Skeletal muscle tissue (tissue), 4 donors: ENCODE measurements around the gene NRXN3. TPM values are rescaled to one million over a fixed set of nuclear protein-coding genes. Genes with fewer than 3 reads are reported as not detected.
A peak's percentile ranks its signal among the peaks of the same experiment; 100 is the strongest.

ENCODE experiments used
- H3K27ac ChIP-seq: one replicate; pipeline ENCODE4 v1.7.0; 2013; ENCODE audit warnings: mild to moderate bottlenecking, low read depth, low read length, inconsistent platforms
- H3K27me3 ChIP-seq, 3 donors: one replicate each; pipeline ENCODE4 v1.7.0; 2013; ENCODE audit warnings: low read length in 3 of 3; ENCODE audit not compliant: control insufficient read depth in 3 of 3, insufficient read depth in 3 of 3
- H3K36me3 ChIP-seq, 3 donors: one replicate each; pipeline ENCODE4 v1.7.0; 2013; ENCODE audit warnings: low read length in 3 of 3; ENCODE audit not compliant: control insufficient read depth in 3 of 3, insufficient read depth in 3 of 3
- H3K4me1 ChIP-seq, 3 donors: one replicate each; pipeline ENCODE4 v1.7.0; 2013; ENCODE audit warnings: low read length in 3 of 3, mild to moderate bottlenecking in 3 of 3; ENCODE audit not compliant: control insufficient read depth in 3 of 3, insufficient read depth in 3 of 3
- H3K4me3 ChIP-seq, 3 donors: one replicate each; pipeline ENCODE4 v1.7.0; 2013; ENCODE audit warnings: low read length in 3 of 3
- H3K9ac ChIP-seq, 3 donors: one replicate each; pipeline ENCODE4 v1.7.0; 2013; ENCODE audit warnings: low read length in 3 of 3, mild to moderate bottlenecking in 3 of 3, moderate library complexity in 2 of 3, low read depth in 1 of 3
- H3K9me3 ChIP-seq, 3 donors: one replicate each; pipeline ENCODE4 v1.7.0; 2013; ENCODE audit warnings: low read length in 3 of 3; ENCODE audit not compliant: control insufficient read depth in 3 of 3
- total RNA-seq: library from RNA; depleted of rRNA; stranded (reverse); fragments of >200 nt; gene quantifications from one replicate; pipeline ENCODE4 v1.2.3, GENCODE V29; 2014
- donor health status: Osteomylitis.

Gene NRXN3
- total RNA-seq, 1 donor from 2014 or later: 0.52 TPM

DNA sequence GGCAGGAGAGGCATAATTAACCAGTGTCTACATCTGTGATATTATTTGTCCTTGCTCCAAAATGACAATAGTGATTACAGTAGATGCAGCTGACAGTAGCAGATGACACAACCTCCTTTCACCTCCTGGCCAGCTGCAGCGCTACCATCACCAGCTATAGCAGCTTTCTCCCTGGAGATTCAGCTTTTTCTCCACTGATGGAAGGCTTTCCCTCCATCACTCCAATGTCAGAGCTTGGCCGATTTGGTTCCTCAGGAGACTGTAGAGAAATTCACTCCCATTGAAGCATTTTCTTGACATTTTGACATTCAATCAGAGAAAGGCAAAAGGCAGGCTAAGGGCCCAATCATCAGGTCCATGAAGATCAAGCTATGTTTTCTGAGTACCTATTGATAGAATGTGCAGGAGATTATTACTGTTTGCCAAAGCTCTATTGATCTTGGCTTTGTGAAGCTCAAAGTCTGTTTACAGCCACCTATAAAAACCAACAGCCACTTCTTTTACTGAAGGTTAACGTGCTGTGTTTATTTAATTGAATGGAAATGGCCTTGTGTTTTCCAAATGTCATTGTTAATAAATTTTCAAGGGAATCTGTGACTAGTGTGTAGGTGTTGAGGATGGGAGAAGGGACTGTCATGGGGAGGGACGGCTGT is 1256.1 kb downstream of the NRXN3 start:
- Histone ChIP-seq H3K27ac (no peak overlapping the region), H3K4me1 (no peaks in the 10 kb centered on the region), H3K9me3 (no peaks in the 10 kb centered on the region), H3K36me3 (no peaks in the 10 kb centered on the region), H3K9ac (no peak overlapping the region), H3K27me3 (no peaks in the 10 kb centered on the region), H3K4me3 (no peak overlapping the region)

DNA sequence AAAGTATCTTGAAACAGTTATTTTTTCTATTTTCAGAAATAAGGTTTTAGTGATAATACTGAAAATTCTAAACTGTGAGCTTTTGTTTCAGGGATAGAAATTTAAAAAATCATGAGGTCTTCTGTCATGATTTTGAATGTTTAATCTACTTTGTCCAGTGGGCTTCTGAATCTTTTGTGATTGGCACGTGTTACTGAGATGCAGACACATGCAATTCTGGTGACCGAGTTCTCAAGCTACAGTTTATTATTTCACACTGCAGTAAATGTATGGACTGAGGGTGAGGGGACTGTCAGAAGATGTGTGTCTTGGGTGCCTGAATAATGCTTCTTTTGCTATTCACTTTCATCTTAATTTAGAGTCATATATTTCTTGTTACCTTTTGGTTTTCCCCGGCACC is 1262.5 kb downstream of the NRXN3 start:
- Histone ChIP-seq H3K4me3 (no peak overlapping the region), H3K9ac (no peak overlapping the region), H3K9me3 (no peaks in the 10 kb centered on the region), H3K4me1 (peaks cover 0 to 7% (median 0%) of the 10 kb centered on the region in 3 donors), H3K27ac (no peak overlapping the region), H3K36me3 (no peaks in the 10 kb centered on the region), H3K27me3 (no peaks in the 10 kb centered on the region)

DNA sequence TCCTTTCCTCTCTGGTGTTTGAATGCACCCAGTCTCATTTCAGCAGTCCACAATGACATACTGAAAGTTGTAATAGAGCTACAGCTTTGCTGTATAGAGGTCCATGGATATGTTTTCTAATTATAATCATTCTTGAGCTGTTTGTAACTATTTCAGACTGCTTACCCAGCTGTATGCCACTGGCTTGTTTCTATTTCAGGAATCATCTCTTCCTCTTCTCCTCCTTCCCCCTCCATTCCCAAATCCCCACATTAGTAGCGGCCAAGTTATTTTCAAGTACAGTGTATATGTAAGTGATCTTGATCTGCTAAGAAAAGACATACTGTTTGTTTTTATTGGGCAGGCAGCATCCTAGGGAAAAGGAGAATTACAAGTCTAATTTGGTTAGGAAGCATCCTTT is 1266.2 kb downstream of the NRXN3 start:
- H3K27me3 ChIP-seq: no peaks in the 10 kb centered on the region
- H3K9ac ChIP-seq: peak overlapping the region in 1 of 3 donors; percentile 0
- H3K27ac ChIP-seq: no peak overlapping the region
- no peaks in the 10 kb centered on the region for H3K36me3 ChIP-seq
- H3K4me3 ChIP-seq: no peak overlapping the region
- H3K9me3 ChIP-seq: no peaks in the 10 kb centered on the region
- H3K4me1 ChIP-seq: peaks cover 0 to 10% (median 0%) of the 10 kb centered on the region in 3 donors

DNA sequence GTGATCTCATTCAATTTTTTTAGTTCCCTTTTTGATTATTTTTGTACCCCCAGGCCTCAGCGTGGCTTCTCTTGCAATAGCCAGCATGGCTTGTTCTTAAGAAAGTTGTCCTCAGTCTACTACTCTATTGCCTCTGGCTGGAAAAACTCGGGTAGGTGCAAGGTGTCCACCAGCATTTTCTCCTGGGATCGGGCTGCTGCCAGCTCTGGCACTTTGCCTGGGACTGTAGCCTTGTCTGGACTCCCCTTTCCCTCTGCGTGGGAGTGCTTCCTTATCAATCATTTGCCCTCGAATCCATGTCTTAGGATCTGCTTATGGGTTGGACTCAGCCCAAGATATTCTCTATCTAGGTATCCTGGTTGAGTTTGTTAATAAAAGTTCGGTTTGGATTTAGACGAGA is 1267.8 kb downstream of the NRXN3 start:
- Histone ChIP-seq H3K4me3 (no peak overlapping the region), H3K9ac (no peak overlapping the region), H3K36me3 (no peaks in the 10 kb centered on the region), H3K9me3 (no peaks in the 10 kb centered on the region), H3K4me1 (peaks cover 0 to 10% (median 7%) of the 10 kb centered on the region in 3 donors), H3K27ac (no peak overlapping the region), H3K27me3 (no peaks in the 10 kb centered on the region)

DNA sequence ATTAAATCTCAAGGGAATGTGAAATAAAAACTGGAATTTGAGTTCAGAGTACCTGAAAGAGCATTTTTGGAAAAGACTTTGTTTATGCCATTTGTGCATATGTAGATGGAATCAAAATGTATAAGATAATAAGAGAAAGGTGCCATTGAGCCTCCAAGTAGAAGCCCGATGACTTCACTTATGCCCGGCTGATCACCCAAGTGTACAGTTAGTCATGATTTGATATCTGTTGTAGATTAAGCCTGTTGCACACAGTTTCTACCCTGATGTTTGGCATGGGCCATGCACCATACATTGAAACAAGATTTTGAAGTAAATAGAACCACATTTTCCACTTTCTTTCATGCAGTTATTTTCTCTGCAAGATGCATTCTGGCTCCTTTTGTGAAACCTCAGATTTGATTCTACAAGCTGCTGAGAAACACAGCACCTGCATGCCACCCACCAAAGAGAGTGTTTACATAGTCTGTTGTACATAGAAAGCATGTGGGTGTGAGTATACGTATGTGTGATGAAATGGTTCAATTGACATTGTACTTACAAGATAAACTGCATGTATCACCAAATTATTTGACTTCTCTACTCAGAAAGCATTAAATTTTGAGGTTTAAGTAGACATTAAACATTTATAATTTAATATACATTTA is 1268.6 kb downstream of the NRXN3 start:
- Histone ChIP-seq H3K27me3 (no peaks in the 10 kb centered on the region), H3K27ac (no peak overlapping the region), H3K9ac (no peak overlapping the region), H3K4me3 (no peak overlapping the region), H3K36me3 (no peaks in the 10 kb centered on the region), H3K4me1 (peaks cover 0 to 10% (median 7%) of the 10 kb centered on the region in 3 donors), H3K9me3 (no peaks in the 10 kb centered on the region)

DNA sequence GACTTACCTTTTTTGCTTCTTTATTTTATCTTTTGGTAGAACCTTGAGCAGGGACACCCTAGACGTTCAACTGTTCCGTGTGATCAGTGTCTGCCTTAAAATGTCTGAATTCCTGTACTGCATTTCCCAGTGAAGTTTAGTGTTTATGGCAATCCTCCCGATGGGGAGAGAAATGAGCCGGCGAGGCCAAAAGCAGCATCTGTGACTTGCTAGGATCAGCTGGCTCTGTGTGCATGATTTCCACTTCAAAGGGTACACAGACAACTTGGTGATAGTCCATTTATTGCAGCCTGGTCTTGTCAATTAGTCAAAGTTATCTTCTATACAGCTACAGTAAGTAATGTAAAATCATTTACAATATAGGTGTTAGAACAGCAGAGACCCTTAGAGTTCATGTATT is 1272.6 kb downstream of the NRXN3 start:
- Histone ChIP-seq H3K4me3 (no peak overlapping the region), H3K9ac (no peak overlapping the region), H3K4me1 (peaks cover 0 to 7% (median 5%) of the 10 kb centered on the region in 3 donors), H3K27ac (no peak overlapping the region), H3K27me3 (no peaks in the 10 kb centered on the region), H3K9me3 (no peaks in the 10 kb centered on the region), H3K36me3 (no peaks in the 10 kb centered on the region)

DNA sequence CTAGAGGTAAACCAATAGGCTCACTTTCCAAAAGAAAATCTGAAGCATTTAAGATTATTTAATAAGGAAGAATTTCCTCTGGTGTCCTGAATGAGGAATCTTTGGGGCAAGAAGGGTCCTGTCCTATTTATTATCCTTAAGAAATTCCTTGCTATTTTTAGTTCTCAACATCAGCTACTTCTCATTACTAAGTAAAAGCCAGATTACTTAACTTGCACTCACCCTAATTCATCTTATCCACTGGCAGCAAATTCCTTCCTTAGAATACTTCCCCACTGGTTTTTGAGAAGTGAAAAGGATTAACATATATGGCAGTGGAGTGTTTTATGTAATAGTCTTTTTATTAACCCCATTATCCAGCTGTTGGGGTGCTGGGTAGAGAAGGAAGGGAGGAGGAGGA is 1273.4 kb downstream of the NRXN3 start:
- Histone ChIP-seq H3K36me3 (no peaks in the 10 kb centered on the region), H3K27me3 (no peaks in the 10 kb centered on the region), H3K9me3 (no peaks in the 10 kb centered on the region), H3K4me3 (no peak overlapping the region), H3K27ac (no peak overlapping the region), H3K9ac (no peak overlapping the region), H3K4me1 (peaks cover 0 to 7% (median 2%) of the 10 kb centered on the region in 3 donors)

DNA sequence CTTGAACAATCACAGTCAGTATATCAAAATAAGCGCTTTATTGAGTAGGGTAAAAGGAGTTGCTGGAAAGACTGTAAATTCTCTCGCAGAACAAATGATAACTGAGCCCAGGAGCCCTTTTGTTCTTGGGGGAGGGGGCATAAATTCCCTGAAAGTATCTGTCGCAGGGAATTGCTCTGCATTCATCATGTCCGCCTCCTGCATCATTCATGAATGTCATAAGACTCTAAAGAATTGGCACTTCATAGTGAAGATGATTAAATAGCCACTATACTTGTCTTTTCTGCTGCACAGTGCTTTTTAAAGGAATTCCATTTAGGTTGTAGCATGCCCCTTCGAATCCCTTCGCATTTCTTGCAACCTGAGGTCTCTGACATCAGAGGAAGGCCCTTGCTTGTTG is 1278.8 kb downstream of the NRXN3 start:
- no peak overlapping the region for H3K9ac ChIP-seq
- H3K27ac ChIP-seq: no peak overlapping the region
- no peaks in the 10 kb centered on the region for H3K36me3 ChIP-seq
- no peaks in the 10 kb centered on the region for H3K9me3 ChIP-seq
- H3K27me3 ChIP-seq: no peaks in the 10 kb centered on the region
- H3K4me3 ChIP-seq: no peak overlapping the region
- H3K4me1 ChIP-seq: peaks cover 0 to 2% (median 0%) of the 10 kb centered on the region in 3 donors

DNA sequence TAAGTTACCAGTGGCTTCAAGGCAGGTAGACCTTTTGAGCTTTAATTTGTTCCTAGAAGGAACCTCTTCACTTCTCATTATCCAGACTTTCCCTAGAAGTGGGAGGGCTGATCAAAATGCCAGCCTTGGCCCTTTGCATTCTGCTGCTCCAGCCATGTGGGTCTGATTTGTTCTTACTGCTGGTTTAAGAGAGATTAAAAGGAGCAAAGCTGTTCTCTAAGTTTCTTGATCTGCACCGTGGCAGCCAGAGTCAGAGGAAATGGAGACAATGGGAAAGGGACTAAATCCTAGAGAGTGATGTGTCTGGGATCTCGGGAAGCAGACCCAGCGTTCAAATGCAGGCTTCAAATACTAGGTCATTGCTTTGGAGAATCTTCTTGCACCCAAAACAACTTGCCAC is 1281.4 kb downstream of the NRXN3 start:
- no peak overlapping the region for H3K9ac ChIP-seq
- no peaks in the 10 kb centered on the region for H3K36me3 ChIP-seq
- H3K4me1 ChIP-seq: no peaks in the 10 kb centered on the region
- H3K27ac ChIP-seq: no peak overlapping the region
- no peak overlapping the region for H3K4me3 ChIP-seq
- H3K27me3 ChIP-seq: no peaks in the 10 kb centered on the region
- no peaks in the 10 kb centered on the region for H3K9me3 ChIP-seq

DNA sequence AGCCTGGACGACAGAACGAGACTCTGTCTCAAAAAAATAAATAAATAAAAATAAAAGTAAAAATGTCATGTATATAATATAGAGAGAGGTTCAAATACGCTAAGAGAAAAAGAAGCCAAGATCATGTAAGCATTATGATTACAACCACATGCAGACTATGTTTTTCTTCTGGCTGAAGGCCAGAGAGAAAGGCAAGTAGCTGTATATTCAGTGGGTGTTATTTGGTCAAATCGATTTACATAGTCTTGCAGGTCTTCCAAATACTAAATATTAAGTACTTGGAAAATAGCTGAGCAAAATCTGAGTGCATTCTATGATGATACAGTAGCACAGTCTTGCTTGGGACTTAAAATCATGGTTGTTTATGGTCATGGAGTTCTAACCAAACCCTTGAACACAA is 1283.1 kb downstream of the NRXN3 start:
- Histone ChIP-seq H3K36me3 (no peaks in the 10 kb centered on the region), H3K9ac (no peak overlapping the region), H3K4me1 (no peaks in the 10 kb centered on the region), H3K27ac (no peak overlapping the region), H3K9me3 (no peaks in the 10 kb centered on the region), H3K4me3 (no peak overlapping the region), H3K27me3 (no peaks in the 10 kb centered on the region)
